Effector memory CD8-positive, alpha-beta T cell (primary cell): ENCODE results near the gene ATP4B.

Experiments
- ATAC-seq: fragments of 150-1000 bp; cut with Tn5 transposase; replicated peaks from 2 replicates; pipeline ENCODE4 v1.10.0; 2021; ENCODE audit warnings: mild to moderate bottlenecking, moderate library complexity
- DNase-seq, 3 experiments: peaks; one replicate each; pipeline ENCODE4 v3.0.0; 2021
- H3K27ac Mint-ChIP-seq, 2 donors: one replicate each; pipeline ENCODE4 v1.8.0; 2022; ENCODE audit warnings: mild to moderate bottlenecking in 2 of 2, mixed read lengths in 2 of 2, moderate library complexity in 2 of 2
- H3K27me3 Mint-ChIP-seq, 2 donors: one replicate each; pipeline ENCODE4 v1.8.0; 2022; ENCODE audit warnings: mixed read lengths in 2 of 2
- H3K36me3 Mint-ChIP-seq: one replicate; pipeline ENCODE4 v1.8.0; 2022; ENCODE audit warnings: mild to moderate bottlenecking, moderate library complexity, mixed read lengths; ENCODE audit not compliant: insufficient read depth
- H3K4me1 Mint-ChIP-seq, 2 donors: one replicate each; pipeline ENCODE4 v1.8.0; 2022; ENCODE audit warnings: low read depth in 2 of 2, mixed read lengths in 2 of 2
- H3K4me3 Mint-ChIP-seq, 2 donors: one replicate each; pipeline ENCODE4 v1.8.0; 2022; ENCODE audit warnings: mild to moderate bottlenecking in 2 of 2, mixed read lengths in 2 of 2, moderate library complexity in 2 of 2
- H3K9me3 Mint-ChIP-seq, 2 donors: one replicate each; pipeline ENCODE4 v1.8.0; 2022; ENCODE audit warnings: mixed read lengths in 2 of 2

The ATP4B gene

DNA sequence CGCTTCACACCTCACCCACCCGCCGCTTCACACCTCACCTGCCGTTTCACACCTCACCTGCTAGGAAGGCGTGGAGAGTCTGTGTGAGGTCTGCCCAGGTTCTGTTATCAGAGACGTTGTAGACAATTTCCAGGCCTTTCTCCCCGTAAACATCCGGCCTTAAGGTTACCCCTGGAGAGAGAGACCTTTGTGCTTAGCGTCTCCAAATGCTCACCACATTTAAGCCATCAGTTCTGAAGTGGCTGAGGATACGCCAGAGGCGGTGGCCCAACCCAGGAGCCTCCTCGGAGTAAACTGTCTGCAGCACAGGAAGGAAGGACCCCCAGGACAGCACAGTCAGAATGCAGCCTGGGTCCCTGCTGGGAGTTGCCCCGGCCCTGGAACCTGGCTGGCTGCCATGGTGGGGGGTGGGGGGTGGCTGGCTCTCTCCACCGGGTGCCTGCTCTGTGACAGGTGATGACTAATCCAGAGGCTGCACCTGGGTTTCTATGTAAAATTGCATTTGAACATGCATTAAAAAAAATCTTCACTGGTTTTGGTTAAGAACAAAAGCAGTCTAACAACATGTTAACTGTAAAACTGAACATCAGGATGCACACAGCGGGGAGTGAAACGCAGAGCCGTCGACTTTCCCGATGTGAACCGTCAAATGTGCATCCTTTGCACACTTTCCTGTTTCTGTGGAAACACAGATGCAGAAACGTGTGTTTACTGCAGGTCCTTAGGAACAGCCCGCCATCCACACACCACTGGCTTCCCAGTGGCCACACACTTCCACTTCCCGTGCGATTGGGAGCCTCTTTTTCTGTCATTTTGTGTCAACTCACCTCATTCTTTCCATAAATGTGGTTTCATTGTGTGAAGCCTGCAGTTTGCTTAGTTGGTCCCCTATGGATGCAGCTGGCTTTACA, 4.5 kb downstream of the ATP4B start:
- no peaks in the 10 kb centered on the region for H3K9me3 Mint-ChIP-seq
- H3K4me3 Mint-ChIP-seq, result peak overlapping the region; percentile 25 to 55
- H3K27ac Mint-ChIP-seq, result peak overlapping the region in 1 of 2 donors; percentile 81
- peak in 1 of 3 experiments; percentile 17 for DNase-seq
- H3K27me3 Mint-ChIP-seq, result no peaks in the 10 kb centered on the region
- peak; percentile 49 for ATAC-seq
- peaks cover 7 to 15% of the 10 kb centered on the region in 2 donors for H3K4me1 Mint-ChIP-seq
- peaks cover 2% of the 10 kb centered on the region for H3K36me3 Mint-ChIP-seq

- Mint-ChIP-seq H3K9me3 (no peaks in the 10 kb centered on the region), H3K4me3 (peak overlapping the region in 1 of 2 donors; percentile 13), H3K27me3 (no peaks in the 10 kb centered on the region), H3K4me1 (peaks cover 7 to 15% of the 10 kb centered on the region in 2 donors), H3K27ac (peak overlapping the region in 1 of 2 donors; percentile 81), H3K36me3 (peaks cover 2% of the 10 kb centered on the region)
- DNase-seq, result no peak
- peak; percentile 8 for ATAC-seq
Measured at GRCh38 chr13:113652404-113653263, 5.4 kb downstream of the ATP4B start.

DNA sequence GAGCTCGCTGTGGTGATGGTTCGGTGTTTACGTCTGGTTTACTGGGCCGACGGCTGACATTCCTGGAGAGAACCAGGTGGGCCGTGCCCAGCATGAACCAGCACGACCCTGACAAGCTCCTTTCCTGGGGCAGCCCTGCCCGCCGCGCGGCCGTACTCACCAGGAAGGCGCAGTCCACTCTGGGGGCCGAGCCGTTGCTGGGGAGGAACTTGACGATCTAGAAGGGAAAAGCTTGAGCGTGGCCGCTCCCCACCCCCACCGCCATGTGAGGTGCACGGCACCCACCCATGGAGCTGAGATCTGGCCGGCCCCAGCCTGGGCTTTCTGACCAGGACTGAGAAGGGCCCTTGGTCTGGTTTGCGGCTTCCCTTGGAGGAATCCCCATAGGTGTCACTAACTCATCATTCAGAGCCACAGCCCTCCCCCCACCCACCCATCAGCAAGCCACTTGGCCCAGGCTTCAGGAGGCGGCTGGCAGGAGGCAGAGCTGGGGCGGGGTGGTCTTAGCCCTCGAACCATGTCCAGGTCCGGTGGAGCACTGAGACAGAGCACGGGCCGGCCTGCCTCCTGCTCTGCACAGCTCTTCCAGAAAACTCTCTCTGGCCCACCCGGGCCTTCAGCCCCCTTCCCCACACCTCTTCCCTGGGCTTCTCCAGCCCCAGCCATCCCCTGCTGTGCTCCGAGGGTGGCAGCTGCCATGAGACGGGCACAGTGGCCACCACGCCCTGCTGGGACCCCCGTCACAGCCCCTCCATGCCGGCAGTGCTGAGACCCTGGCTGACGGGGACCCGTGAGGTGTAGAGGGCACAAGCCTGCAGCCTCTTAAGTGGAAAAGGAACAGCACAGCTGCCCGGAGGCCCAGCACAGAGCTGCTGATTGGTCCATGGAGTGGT, 6.2 kb downstream of the ATP4B start:
- H3K4me3 Mint-ChIP-seq, result no peak overlapping the region
- peaks cover 3% of the 10 kb centered on the region for H3K36me3 Mint-ChIP-seq
- ATAC-seq, result no peak
- H3K4me1 Mint-ChIP-seq, result peaks cover 7 to 15% of the 10 kb centered on the region in 2 donors
- no peak overlapping the region for H3K27ac Mint-ChIP-seq
- no peak for DNase-seq
- H3K9me3 Mint-ChIP-seq, result no peaks in the 10 kb centered on the region
- H3K27me3 Mint-ChIP-seq, result no peaks in the 10 kb centered on the region

DNA sequence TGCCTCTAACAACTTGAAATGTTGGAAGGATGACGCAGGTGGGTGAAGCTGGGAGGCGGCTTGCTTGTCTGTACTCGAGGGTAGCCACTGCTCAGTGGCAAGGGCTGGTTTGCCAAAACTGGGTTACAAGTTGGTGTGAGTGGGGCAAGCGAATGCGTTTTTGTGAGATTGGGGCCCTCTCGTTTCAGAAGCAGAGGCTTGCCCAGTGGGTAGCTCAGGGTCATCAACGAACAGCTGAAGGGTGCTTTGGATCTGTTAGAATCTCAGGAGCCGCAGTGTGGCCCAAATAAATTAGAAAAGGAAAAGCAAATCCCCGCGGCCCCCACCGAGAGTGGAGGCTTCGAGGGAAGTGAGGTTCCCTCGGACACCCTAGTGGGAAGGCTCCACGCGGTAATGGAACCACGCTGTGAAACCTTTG, 7.3 kb downstream of the ATP4B start:
- H3K36me3 Mint-ChIP-seq, result peaks cover 8% of the 10 kb centered on the region
- H3K4me1 Mint-ChIP-seq, result peaks cover 10 to 20% of the 10 kb centered on the region in 2 donors
- H3K9me3 Mint-ChIP-seq, result no peaks in the 10 kb centered on the region
- H3K27ac Mint-ChIP-seq, result no peak overlapping the region
- DNase-seq (no peak), ATAC-seq (no peak)
- H3K4me3 Mint-ChIP-seq, result no peak overlapping the region
- no peaks in the 10 kb centered on the region for H3K27me3 Mint-ChIP-seq

- no peak for DNase-seq
- Mint-ChIP-seq H3K4me1 (peaks cover 10 to 20% of the 10 kb centered on the region in 2 donors), H3K27ac (no peak overlapping the region), H3K36me3 (peaks cover 10% of the 10 kb centered on the region), H3K27me3 (no peaks in the 10 kb centered on the region), H3K9me3 (no peaks in the 10 kb centered on the region), H3K4me3 (no peak overlapping the region)
- ATAC-seq, result no peak
Measured at GRCh38 chr13:113650275-113650674, 7.7 kb downstream of the ATP4B start.

DNA sequence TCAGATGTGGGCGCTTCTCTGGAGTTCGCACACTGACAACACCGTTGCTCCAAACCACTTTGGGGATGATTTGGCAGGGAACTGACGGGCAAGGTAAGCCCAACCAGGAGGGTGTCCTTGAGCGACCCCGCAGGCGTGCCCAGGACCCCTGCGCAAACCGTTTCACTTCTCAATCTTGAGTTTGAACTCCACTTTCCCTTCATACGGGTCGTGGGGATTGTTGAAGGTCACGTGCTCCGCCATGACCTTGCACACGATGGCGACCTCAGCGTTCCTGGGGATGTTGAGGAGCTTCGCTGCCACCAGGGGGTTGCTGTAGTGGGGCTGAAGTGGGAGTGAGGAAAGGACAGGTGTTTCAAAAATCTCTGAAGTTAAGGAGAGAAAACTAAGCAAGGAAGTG, 8.8 kb downstream of the ATP4B start:
- Mint-ChIP-seq H3K36me3 (peaks cover 10% of the 10 kb centered on the region), H3K4me3 (no peak overlapping the region), H3K9me3 (no peaks in the 10 kb centered on the region), H3K27ac (no peak overlapping the region), H3K4me1 (peaks cover 10 to 19% of the 10 kb centered on the region in 2 donors), H3K27me3 (no peaks in the 10 kb centered on the region)
- no peak for DNase-seq
- ATAC-seq, result no peak

DNA sequence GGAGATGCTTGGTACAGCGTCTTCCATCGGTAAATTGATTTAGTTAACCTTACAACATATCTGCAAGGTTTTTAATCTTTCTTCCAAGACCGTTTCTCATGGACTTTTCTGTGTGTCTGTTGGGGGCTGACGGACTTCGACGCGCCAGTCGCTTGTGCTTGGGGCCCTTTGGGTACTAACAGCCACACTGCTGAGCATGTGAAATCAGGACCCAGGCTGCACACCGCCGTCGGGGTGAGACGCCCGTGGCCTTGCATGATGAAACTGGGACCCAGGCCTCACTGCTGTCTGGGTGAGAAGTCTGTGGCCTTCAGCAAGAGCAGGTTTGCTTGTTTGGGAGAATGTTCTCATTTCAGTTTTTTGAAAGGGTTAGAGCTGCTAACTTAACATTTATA, 9.8 kb downstream of the ATP4B start:
- no peak overlapping the region for H3K4me3 Mint-ChIP-seq
- DNase-seq (no peak), ATAC-seq (no peak)
- H3K27me3 Mint-ChIP-seq, result no peaks in the 10 kb centered on the region
- no peak overlapping the region for H3K27ac Mint-ChIP-seq
- peaks cover 10% of the 10 kb centered on the region for H3K36me3 Mint-ChIP-seq
- H3K4me1 Mint-ChIP-seq, result peaks cover 5 to 10% of the 10 kb centered on the region in 2 donors
- no peaks in the 10 kb centered on the region for H3K9me3 Mint-ChIP-seq

- peaks cover 3 to 5% of the 10 kb centered on the region in 2 donors for H3K4me1 Mint-ChIP-seq
- no peak overlapping the region for H3K4me3 Mint-ChIP-seq
- H3K9me3 Mint-ChIP-seq, result no peaks in the 10 kb centered on the region
- no peaks in the 10 kb centered on the region for H3K27me3 Mint-ChIP-seq
- H3K36me3 Mint-ChIP-seq, result peaks cover 8% of the 10 kb centered on the region
- no peak for DNase-seq
- H3K27ac Mint-ChIP-seq, result no peak overlapping the region
- ATAC-seq, result no peak
Measured at GRCh38 chr13:113647351-113648215, 10.4 kb downstream of the ATP4B start.

DNA sequence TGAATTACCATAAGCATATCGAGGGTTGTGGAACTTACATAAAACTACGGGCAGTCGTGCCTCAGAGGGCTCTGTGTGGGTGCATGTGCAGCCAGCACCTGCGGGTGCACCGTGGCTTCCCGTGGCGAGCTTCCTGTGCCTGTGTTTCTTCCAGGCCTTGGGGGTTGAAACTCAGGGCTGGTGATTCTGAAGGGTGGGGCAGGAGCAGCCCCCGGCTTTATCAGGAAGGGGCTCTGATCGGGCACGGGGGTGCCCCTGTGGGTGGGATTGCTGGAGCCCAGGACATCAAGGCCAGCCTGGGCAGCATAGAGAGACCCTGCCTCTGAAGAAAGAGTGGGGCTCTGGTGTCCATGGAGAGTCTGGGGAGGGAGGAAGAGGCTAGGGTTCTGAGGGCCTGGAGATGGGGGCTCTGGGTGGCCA, 11.1 kb downstream of the ATP4B start:
- no peaks in the 10 kb centered on the region for H3K27me3 Mint-ChIP-seq
- no peaks in the 10 kb centered on the region for H3K9me3 Mint-ChIP-seq
- no peak overlapping the region for H3K4me3 Mint-ChIP-seq
- peaks cover 3 to 5% of the 10 kb centered on the region in 2 donors for H3K4me1 Mint-ChIP-seq
- no peak for DNase-seq
- peaks cover 8% of the 10 kb centered on the region for H3K36me3 Mint-ChIP-seq
- ATAC-seq, result no peak
- no peak overlapping the region for H3K27ac Mint-ChIP-seq

DNA sequence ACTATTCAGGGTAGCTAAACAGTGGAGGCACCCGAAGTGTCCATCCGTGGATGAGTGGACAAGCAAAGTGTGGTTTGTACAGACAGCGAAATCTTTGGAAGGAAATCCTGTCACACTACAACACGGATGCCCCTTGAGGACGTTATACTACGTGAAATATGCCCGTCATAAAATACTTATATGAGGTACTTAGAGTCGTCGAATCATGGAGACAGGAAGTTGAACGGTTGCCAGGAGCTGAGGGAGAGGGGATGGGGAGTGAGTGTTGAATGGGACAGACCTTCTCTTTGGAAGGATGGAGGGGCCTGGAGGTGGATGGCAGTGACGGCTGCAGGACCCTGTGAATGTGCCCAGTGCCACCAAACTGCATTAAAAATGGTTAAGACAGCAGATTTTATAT, 11.6 kb downstream of the ATP4B start:
- Mint-ChIP-seq H3K27me3 (no peaks in the 10 kb centered on the region), H3K27ac (peak overlapping the region in 1 of 2 donors; percentile 15), H3K4me1 (peaks cover 3 to 5% of the 10 kb centered on the region in 2 donors), H3K9me3 (no peaks in the 10 kb centered on the region), H3K36me3 (peaks cover 8% of the 10 kb centered on the region), H3K4me3 (no peak overlapping the region)
- ATAC-seq (no peak), DNase-seq (no peak)

GRCh38 chr13:113645329-113645728, 12.7 kb downstream of the ATP4B start:
- no peaks in the 10 kb centered on the region for H3K9me3 Mint-ChIP-seq

DNA sequence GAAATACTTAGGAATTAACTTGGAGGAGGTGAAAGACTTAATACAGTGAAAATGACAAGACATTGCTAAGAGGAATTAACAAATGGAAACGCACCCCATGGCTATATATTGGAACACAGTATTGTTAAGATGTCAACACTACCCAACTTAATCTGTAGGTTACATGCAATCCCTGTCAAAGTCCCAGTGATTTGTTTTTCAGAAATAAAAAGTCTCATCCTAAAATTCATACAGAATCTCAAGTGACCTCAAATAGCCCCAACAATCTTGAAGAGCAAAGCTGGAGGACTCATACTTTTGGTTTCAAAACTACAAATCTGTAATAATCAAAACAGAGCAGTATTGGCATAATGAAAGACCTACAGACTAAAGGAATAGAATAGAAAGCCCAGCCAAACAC, 13.2 kb downstream of the ATP4B start:
- Mint-ChIP-seq H3K27ac (no peak overlapping the region), H3K36me3 (peaks cover 12% of the 10 kb centered on the region), H3K4me3 (no peak overlapping the region), H3K4me1 (peaks cover 3 to 5% of the 10 kb centered on the region in 2 donors), H3K9me3 (no peaks in the 10 kb centered on the region), H3K27me3 (no peaks in the 10 kb centered on the region)
- no peak for ATAC-seq
- DNase-seq, result no peak

More at GRCh38 chr13:113645329-113645728, 12.7 kb downstream of the ATP4B start:
- Mint-ChIP-seq H3K4me1 (peaks cover 3 to 5% of the 10 kb centered on the region in 2 donors), H3K27me3 (no peaks in the 10 kb centered on the region), H3K4me3 (no peak overlapping the region), H3K36me3 (peaks cover 12% of the 10 kb centered on the region), H3K27ac (no peak overlapping the region)
- DNase-seq (no peak), ATAC-seq (no peak)
